ENCODE measurements around the gene LPP. TPM values are rescaled to one million over a fixed set of nuclear protein-coding genes. Genes with fewer than 3 reads are reported as not detected.

Gene LPP
- total RNA-seq, 1 donor from 2014 or later = 14.2 TPM

GRCh38 chr3:188380252-188380651, 226.3 kb downstream of the LPP start:
- no peaks in the 10 kb centered on the region for H3K36me3 ChIP-seq (ENCODE audit: control insufficient read depth, insufficient read depth, low read length)
- H3K4me3 ChIP-seq (ENCODE audit: low read depth, low read length) = no peak overlapping the region
- FAIRE-seq (no peak), DNase-seq (ENCODE audit: low read depth) (no peak)
- no peak for TF ChIP-seq CTCF (IDR thresholded peaks at IDR 0.05; ENCODE audit: insufficient read depth, low read length, severe bottlenecking)
- no peaks in the 10 kb centered on the region for H3K27me3 ChIP-seq (ENCODE audit: control insufficient read depth, insufficient read depth, low read length)

GRCh38 chr3:188380722-188381121, 226.8 kb downstream of the LPP start:
- no peak overlapping the region for H3K4me3 ChIP-seq (ENCODE audit: low read depth, low read length)
- no peaks in the 10 kb centered on the region for H3K27me3 ChIP-seq (ENCODE audit: control insufficient read depth, insufficient read depth, low read length)
- TF ChIP-seq CTCF (IDR thresholded peaks at IDR 0.05; ENCODE audit: insufficient read depth, low read length, severe bottlenecking) = no peak
- H3K36me3 ChIP-seq (ENCODE audit: control insufficient read depth, insufficient read depth, low read length) = no peaks in the 10 kb centered on the region
- FAIRE-seq (no peak), DNase-seq (ENCODE audit: low read depth) (no peak)

- Histone ChIP-seq H3K4me3 (ENCODE audit: low read depth, low read length) (no peak overlapping the region), H3K27me3 (ENCODE audit: control insufficient read depth, insufficient read depth, low read length) (no peaks in the 10 kb centered on the region), H3K36me3 (ENCODE audit: control insufficient read depth, insufficient read depth, low read length) (no peaks in the 10 kb centered on the region)
- DNase-seq (ENCODE audit: low read depth) (no peak), FAIRE-seq (no peak)
- TF ChIP-seq CTCF (IDR thresholded peaks at IDR 0.05; ENCODE audit: insufficient read depth, low read length, severe bottlenecking) = no peak
These were observed 229.8 kb downstream of the LPP start for GRCh38 chr3:188383748-188384147.

- H3K36me3 ChIP-seq (ENCODE audit: control insufficient read depth, insufficient read depth, low read length) = no peaks in the 10 kb centered on the region
- FAIRE-seq (no peak), DNase-seq (ENCODE audit: low read depth) (no peak)
- no peak for TF ChIP-seq CTCF (IDR thresholded peaks at IDR 0.05; ENCODE audit: insufficient read depth, low read length, severe bottlenecking)
- H3K27me3 ChIP-seq (ENCODE audit: control insufficient read depth, insufficient read depth, low read length) = no peaks in the 10 kb centered on the region
- no peak overlapping the region for H3K4me3 ChIP-seq (ENCODE audit: low read depth, low read length)
These were observed 231.3 kb downstream of the LPP start for GRCh38 chr3:188385295-188385694.

GRCh38 chr3:188389711-188390342, 235.9 kb downstream of the LPP start:
- DNase-seq (ENCODE audit: low read depth) (peak; percentile 83), FAIRE-seq (no peak)
- no peak overlapping the region for H3K4me3 ChIP-seq (ENCODE audit: low read depth, low read length)
- TF ChIP-seq CTCF (IDR thresholded peaks at IDR 0.05; ENCODE audit: insufficient read depth, low read length, severe bottlenecking) = no peak
- H3K27me3 ChIP-seq (ENCODE audit: control insufficient read depth, insufficient read depth, low read length) = no peaks in the 10 kb centered on the region
- H3K36me3 ChIP-seq (ENCODE audit: control insufficient read depth, insufficient read depth, low read length) = no peaks in the 10 kb centered on the region

GRCh38 chr3:188390343-188390718, 236.4 kb downstream of the LPP start:
- no peaks in the 10 kb centered on the region for H3K27me3 ChIP-seq (ENCODE audit: control insufficient read depth, insufficient read depth, low read length)
- H3K4me3 ChIP-seq (ENCODE audit: low read depth, low read length) = no peak overlapping the region
- no peaks in the 10 kb centered on the region for H3K36me3 ChIP-seq (ENCODE audit: control insufficient read depth, insufficient read depth, low read length)
- DNase-seq (ENCODE audit: low read depth) (no peak), FAIRE-seq (no peak)
- TF ChIP-seq CTCF (IDR thresholded peaks at IDR 0.05; ENCODE audit: insufficient read depth, low read length, severe bottlenecking) = no peak
